Hepatic stellate cell (primary cell): ENCODE measurements around the gene TFCP2L1.
"Not testable (repeated sequence)": the region's sequence is repeated elsewhere in the genome, so short reads cannot be mapped to it uniquely, and the experiment has no call there.

Source experiments
- DNase-seq: peaks from one replicate; pipeline ENCODE4 v3.0.0; 2011; ENCODE audit warnings: low spot score

TFCP2L1 gene

GRCh38 chr2:121295911-121296650, 11.1 kb upstream of the TFCP2L1 start:
- DNase-seq: no peak

GRCh38 chr2:121294881-121295840, 10.2 kb upstream of the TFCP2L1 start:
- no peak for DNase-seq

- DNase-seq: no peak
These were observed 8.7 kb upstream of the TFCP2L1 start for GRCh38 chr2:121293450-121294325.

- no peak for DNase-seq
These were observed 6.2 kb upstream of the TFCP2L1 start for GRCh38 chr2:121291251-121291580.

- no peak for DNase-seq
These were observed 4.3 kb upstream of the TFCP2L1 start for GRCh38 chr2:121289271-121289670.

- DNase-seq: no peak
These were observed 3.6 kb upstream of the TFCP2L1 start for GRCh38 chr2:121288454-121289231.

GRCh38 chr2:121287956-121288355, 3.0 kb upstream of the TFCP2L1 start:
- no peak for DNase-seq

- DNase-seq: no peak
These were observed 2.3 kb upstream of the TFCP2L1 start for GRCh38 chr2:121287146-121287798.

GRCh38 chr2:121286506-121286905, 1.5 kb upstream of the TFCP2L1 start:
- no peak for DNase-seq

GRCh38 chr2:121285926-121286325, 924 bp upstream of the TFCP2L1 start:
- DNase-seq: no peak

GRCh38 chr2:121283670-121284462, 1.1 kb downstream of the TFCP2L1 start:
- DNase-seq: no peak

GRCh38 chr2:121282800-121283385, 2.1 kb downstream of the TFCP2L1 start:
- DNase-seq: no peak

GRCh38 chr2:121281694-121282093, 3.3 kb downstream of the TFCP2L1 start:
- DNase-seq: no peak

GRCh38 chr2:121281107-121281506, 3.9 kb downstream of the TFCP2L1 start:
- DNase-seq: no peak

GRCh38 chr2:121279476-121280220, 5.4 kb downstream of the TFCP2L1 start:
- no peak for DNase-seq

GRCh38 chr2:121276341-121276740, 8.7 kb downstream of the TFCP2L1 start:
- DNase-seq: no peak

GRCh38 chr2:121273116-121273515, 11.9 kb downstream of the TFCP2L1 start:
- no peak for DNase-seq

GRCh38 chr2:121272596-121272995, 12.4 kb downstream of the TFCP2L1 start:
- no peak for DNase-seq

- DNase-seq: not testable (repeated sequence)
These were observed 15.6 kb downstream of the TFCP2L1 start for GRCh38 chr2:121269436-121269835.
